ENCODE results near the gene PCDH15.

GRCh38 chr10:53957401-53957800, 843.6 kb downstream of the PCDH15 start:
- no peak for TF ChIP-seq CTCF (IDR thresholded peaks at IDR 0.05)
- no peak for TF ChIP-seq POLR2AphosphoS5 (IDR thresholded peaks at IDR 0.05)

All from prostate gland (tissue), 2 donors.